ENCODE results near the gene PAX2. TPM values are rescaled to one million over a fixed set of nuclear protein-coding genes. Genes with fewer than 3 reads are reported as not detected.

The PAX2 gene
- polyA plus RNA-seq, 3 donors = not detected

GRCh38 chr10:100864978-100865377 is 119.6 kb downstream of the PAX2 start:
- H3K4me1 ChIP-seq (ENCODE audit: control insufficient read depth in 1 of 2, insufficient read depth in 2 of 2, low read length in 2 of 2) = no peaks in the 10 kb centered on the region
- Mint-ChIP-seq H3K4me1 (no peaks in the 10 kb centered on the region), H3K36me3 (no peaks in the 10 kb centered on the region), H3K27ac (no peak overlapping the region), H3K9me3 (peaks cover 0 to 1% (median 0%) of the 10 kb centered on the region in 7 donors), H3K27me3 (ENCODE audit: low read depth in 3 of 3) (peaks cover 40 to 52% (median 41%) of the 10 kb centered on the region in 3 donors), H3K4me3 (peak overlapping the region in 1 of 2 donors; percentile 13)
- peaks cover 3 to 29% of the 10 kb centered on the region in 2 donors for H3K27me3 ChIP-seq (ENCODE audit: control insufficient read depth in 2 of 2, insufficient read depth in 2 of 2, low read length in 2 of 2)
- H3K4me3 ChIP-seq (replicated peaks in 1 of 3; ENCODE audit: low read depth in 2 of 3, low read length in 3 of 3) = no peak overlapping the region
- no peak overlapping the region for H3K4me2 ChIP-seq (replicated peaks; ENCODE audit: extremely low read depth, low read length, poor library complexity, severe bottlenecking)
- no peak overlapping the region for H3K27ac ChIP-seq (ENCODE audit: low read depth in 1 of 2, low read length in 2 of 2)
- no peak overlapping the region for H2AFZ ChIP-seq (ENCODE audit: insufficient read depth, low read depth, low read length, poor library complexity, severe bottlenecking)
- 62% methylated on average over 4 of the region's 4 CpGs for WGBS (ENCODE audit: insufficient coverage)
- H4K20me1 ChIP-seq (ENCODE audit: insufficient read depth, low read length) = no peaks in the 10 kb centered on the region
- H3K36me3 ChIP-seq (replicated peaks in 1 of 2; ENCODE audit: control insufficient read depth in 1 of 2, insufficient read depth in 2 of 2, low read length in 2 of 2) = no peaks in the 10 kb centered on the region
- intact Hi-C loops (cut with micrococcal nuclease) = no loop called here
- H3K9me3 ChIP-seq (replicated peaks in 1 of 2; ENCODE audit: control insufficient read depth in 1 of 2, insufficient read depth in 1 of 2, low read length in 2 of 2) = no peaks in the 10 kb centered on the region
- no peak overlapping the region for H3K9ac ChIP-seq (ENCODE audit: insufficient read depth, low read length, poor library complexity, severe bottlenecking)
- H3K79me2 ChIP-seq (ENCODE audit: insufficient read depth, low read length) = no peaks in the 10 kb centered on the region
- DNase-seq = no peak
- no peak for TF ChIP-seq CTCF (IDR thresholded peaks at IDR 0.05)

GRCh38 chr10:100866010-100866409 is 120.6 kb downstream of the PAX2 start:
- H3K9me3 Mint-ChIP-seq = peaks cover 0 to 1% (median 0%) of the 10 kb centered on the region in 7 donors
- no peaks in the 10 kb centered on the region for H3K36me3 Mint-ChIP-seq
- no peak overlapping the region for H3K9ac ChIP-seq (ENCODE audit: insufficient read depth, low read length, poor library complexity, severe bottlenecking)
- no peaks in the 10 kb centered on the region for H4K20me1 ChIP-seq (ENCODE audit: insufficient read depth, low read length)
- no peaks in the 10 kb centered on the region for H3K9me3 ChIP-seq (replicated peaks in 1 of 2; ENCODE audit: control insufficient read depth in 1 of 2, insufficient read depth in 1 of 2, low read length in 2 of 2)
- H3K27ac ChIP-seq (ENCODE audit: low read depth in 1 of 2, low read length in 2 of 2) = no peak overlapping the region
- H3K27me3 ChIP-seq (ENCODE audit: control insufficient read depth in 2 of 2, insufficient read depth in 2 of 2, low read length in 2 of 2) = peaks cover 3 to 24% of the 10 kb centered on the region in 2 donors
- 67% methylated on average over 1 of the region's 7 CpGs for WGBS (ENCODE audit: insufficient coverage)
- peaks cover 38 to 46% (median 42%) of the 10 kb centered on the region in 3 donors for H3K27me3 Mint-ChIP-seq (ENCODE audit: low read depth in 3 of 3)
- peak overlapping the region in 1 of 2 donors; percentile 50 for H3K4me3 Mint-ChIP-seq
- no peak overlapping the region for H3K4me3 ChIP-seq (replicated peaks in 1 of 3; ENCODE audit: low read depth in 2 of 3, low read length in 3 of 3)
- H3K79me2 ChIP-seq (ENCODE audit: insufficient read depth, low read length) = no peaks in the 10 kb centered on the region
- no peak overlapping the region for H3K4me2 ChIP-seq (replicated peaks; ENCODE audit: extremely low read depth, low read length, poor library complexity, severe bottlenecking)
- H3K36me3 ChIP-seq (replicated peaks in 1 of 2; ENCODE audit: control insufficient read depth in 1 of 2, insufficient read depth in 2 of 2, low read length in 2 of 2) = no peaks in the 10 kb centered on the region
- no peak for TF ChIP-seq CTCF (IDR thresholded peaks at IDR 0.05)
- H3K27ac Mint-ChIP-seq = no peak overlapping the region
- intact Hi-C loops (cut with micrococcal nuclease) = no loop called here
- H2AFZ ChIP-seq (ENCODE audit: insufficient read depth, low read depth, low read length, poor library complexity, severe bottlenecking) = no peak overlapping the region
- H3K4me1 ChIP-seq (ENCODE audit: control insufficient read depth in 1 of 2, insufficient read depth in 2 of 2, low read length in 2 of 2) = no peaks in the 10 kb centered on the region
- no peaks in the 10 kb centered on the region for H3K4me1 Mint-ChIP-seq
- DNase-seq = no peak

Measured in CD14-positive monocyte (primary cell).